ENCODE results near the gene SPATA22. TPM values are rescaled to one million over a fixed set of nuclear protein-coding genes. Genes with fewer than 3 reads are reported as not detected.
"Not testable (repeated sequence)": the region's sequence is repeated elsewhere in the genome, so short reads cannot be mapped to it uniquely, and the experiment has no call there.

SPATA22 gene
- total and polyA plus RNA-seq, 2 donors (not counting 1 experiment from before 2014, with no cell fraction given) = 0.43 to 0.54 TPM

- TF ChIP-seq CTCF (IDR thresholded peaks at IDR 0.05) (no peak), EZH2 (IDR thresholded peaks at IDR 0.05; ENCODE audit: borderline replicate concordance, insufficient read depth, low read depth, low read length, poor library complexity, severe bottlenecking) (no peak)
- H3K36me3 ChIP-seq (replicated peaks in 1 of 2; ENCODE audit: control extremely low read depth in 1 of 2, control insufficient read depth in 1 of 2, extremely low read depth in 1 of 2, insufficient read depth in 2 of 2, low read length in 1 of 2) = no peaks in the 10 kb centered on the region
- CTCF ChIA-PET = no interaction called here
- H3K4me1 Mint-ChIP-seq = no peaks in the 10 kb centered on the region
- POLR2A ChIA-PET = no interaction called here
- peaks cover 0 to 3% (median 1%) of the 10 kb centered on the region in 3 donors for H3K9me3 ChIP-seq (ENCODE audit: control extremely low read depth in 1 of 3, control insufficient read depth in 2 of 3, insufficient read depth in 1 of 3, low read length in 2 of 3)
- ATAC-seq (ENCODE audit: low read depth) (no peak), DNase-seq (no peak)
- H3K9me3 Mint-ChIP-seq (ENCODE audit: insufficient read depth) = no peaks in the 10 kb centered on the region
- no peak within 1 kb of the TSS for H3K4me2 ChIP-seq (replicated peaks; ENCODE audit: low read depth, low read length, poor library complexity, severe bottlenecking)
- H2AFZ ChIP-seq (ENCODE audit: insufficient read depth, low read depth, low read length, poor library complexity, severe bottlenecking) = no peak within 1 kb of the TSS
- H3K4me3 ChIP-seq (ENCODE audit: control extremely low read depth in 1 of 5, extremely low read depth in 1 of 5, insufficient read depth in 1 of 5, low read depth in 2 of 5, low read length in 4 of 5) = no peak within 1 kb of the TSS
- H3K27ac Mint-ChIP-seq = no peak within 1 kb of the TSS
- no peaks in the 10 kb centered on the region for H3K4me1 ChIP-seq (ENCODE audit: control insufficient read depth in 2 of 2, insufficient read depth in 2 of 2, low read length in 2 of 2)
- peaks cover 29% of the 10 kb centered on the region for H3K27me3 Mint-ChIP-seq
- H4K20me1 ChIP-seq (ENCODE audit: control insufficient read depth, insufficient read depth, low read length, poor library complexity, severe bottlenecking) = no peaks in the 10 kb centered on the region
- H3K27me3 ChIP-seq (replicated peaks in 1 of 4; ENCODE audit: control extremely low read depth in 1 of 4, control insufficient read depth in 3 of 4, insufficient read depth in 4 of 4, low read length in 3 of 4) = peaks cover 0 to 8% (median 2%) of the 10 kb centered on the region in 4 experiments
- H3K4me3 Mint-ChIP-seq = no peak within 1 kb of the TSS
- WGBS (ENCODE audit: insufficient coverage) = 92% methylated on average over 2 of the region's 3 CpGs
- intact Hi-C loops (cut with micrococcal nuclease) = no loop called here
- H3K9ac ChIP-seq (ENCODE audit: low read length) = no peak within 1 kb of the TSS
- no peak within 1 kb of the TSS for H3K27ac ChIP-seq (ENCODE audit: low read length in 2 of 2)
- no peaks in the 10 kb centered on the region for H3K79me2 ChIP-seq (ENCODE audit: control insufficient read depth, insufficient read depth, low read length)
Measured at GRCh38 chr17:3433741-3434140, 37.9 kb downstream of the SPATA22 start, which contains the start of gene OR1E2. Gene OR1E2 (minus strand): TSS chr17:3433841. CDS start chr17:3433841, 0 bp downstream.

- 9% methylated on average over 6 of the region's 7 CpGs for WGBS (ENCODE audit: insufficient coverage)
- H3K79me2 ChIP-seq (ENCODE audit: control insufficient read depth, insufficient read depth, low read length); H3K4me1 ChIP-seq (ENCODE audit: control insufficient read depth in 2 of 2, insufficient read depth in 2 of 2, low read length in 2 of 2); H3K9me3 Mint-ChIP-seq (ENCODE audit: insufficient read depth); H3K27me3 ChIP-seq (replicated peaks in 1 of 4; ENCODE audit: control extremely low read depth in 1 of 4, control insufficient read depth in 3 of 4, insufficient read depth in 4 of 4, low read length in 3 of 4); H3K4me3 Mint-ChIP-seq; intact Hi-C loops (cut with micrococcal nuclease); H2AFZ ChIP-seq (ENCODE audit: insufficient read depth, low read depth, low read length, poor library complexity, severe bottlenecking); CTCF ChIA-PET; ATAC-seq (ENCODE audit: low read depth); H3K9ac ChIP-seq (ENCODE audit: low read length); H3K4me1 Mint-ChIP-seq; H3K4me2 ChIP-seq (replicated peaks; ENCODE audit: low read depth, low read length, poor library complexity, severe bottlenecking); H3K27ac Mint-ChIP-seq; H3K36me3 ChIP-seq (replicated peaks in 1 of 2; ENCODE audit: control extremely low read depth in 1 of 2, control insufficient read depth in 1 of 2, extremely low read depth in 1 of 2, insufficient read depth in 2 of 2, low read length in 1 of 2); H3K27ac ChIP-seq (ENCODE audit: low read length in 2 of 2); H3K9me3 ChIP-seq (ENCODE audit: control extremely low read depth in 1 of 3, control insufficient read depth in 2 of 3, insufficient read depth in 1 of 3, low read length in 2 of 3); POLR2A ChIA-PET; H4K20me1 ChIP-seq (ENCODE audit: control insufficient read depth, insufficient read depth, low read length, poor library complexity, severe bottlenecking); H3K4me3 ChIP-seq (ENCODE audit: control extremely low read depth in 1 of 5, extremely low read depth in 1 of 5, insufficient read depth in 1 of 5, low read depth in 2 of 5, low read length in 4 of 5): not testable (repeated sequence)
- DNase-seq = peak; percentile 7
- H3K27me3 Mint-ChIP-seq = peaks cover 29% of the 10 kb centered on the region
Measured at GRCh38 chr17:3433215-3433614, 38.4 kb downstream of the SPATA22 start.

Data from B cell (primary cell).